Trophoblast cell (in vitro differentiated cells and primary cell): ENCODE results near the gene RIPOR1.

Experiments used
- DNase-seq, 2 donors: peaks; one replicate each; pipeline ENCODE4 v3.0.0-alpha.2; 2016
- H2AFZ ChIP-seq: 2 replicates; pipeline ENCODE4 v1.6.1; 2013; ENCODE audit warnings: low read length, moderate library complexity, mild to moderate bottlenecking; ENCODE audit not compliant: insufficient read depth, poor library complexity
- H2AK5ac ChIP-seq: 2 replicates; pipeline ENCODE4 v1.6.1; 2013; ENCODE audit warnings: mild to moderate bottlenecking, low read length
- H2BK120ac ChIP-seq: 2 replicates; pipeline ENCODE4 v1.6.1; 2013; ENCODE audit warnings: low read length, mild to moderate bottlenecking, moderate library complexity; ENCODE audit not compliant: insufficient read depth, poor library complexity
- H2BK12ac ChIP-seq: 2 replicates; pipeline ENCODE4 v1.6.1; 2013; ENCODE audit warnings: mild to moderate bottlenecking, low read length, moderate library complexity
- H2BK5ac ChIP-seq: 2 replicates; pipeline ENCODE4 v1.6.1; 2013; ENCODE audit warnings: low read length, low read depth, moderate library complexity, mild to moderate bottlenecking; ENCODE audit not compliant: poor library complexity
- H3K14ac ChIP-seq: 2 replicates; pipeline ENCODE4 v1.6.1; 2013; ENCODE audit warnings: mild to moderate bottlenecking, low read length
- H3K18ac ChIP-seq: 2 replicates; pipeline ENCODE4 v1.6.1; 2013; ENCODE audit warnings: mild to moderate bottlenecking, low read length
- H3K23ac ChIP-seq: 2 replicates; pipeline ENCODE4 v1.6.1; 2013; ENCODE audit warnings: low read length
- H3K27ac ChIP-seq: 2 replicates; pipeline ENCODE4 v1.5.1; 2013; ENCODE audit warnings: low read depth, mild to moderate bottlenecking, inconsistent platforms, low read length, moderate library complexity
- H3K27me3 ChIP-seq: 2 replicates; pipeline ENCODE4 v1.6.1; 2013; ENCODE audit warnings: inconsistent platforms, mild to moderate bottlenecking, low read length, moderate library complexity; ENCODE audit not compliant: insufficient read depth
- H3K36me3 ChIP-seq, 2 experiments: 1 replicate in 1 of 2; 2 replicates in 1 of 2; pipeline ENCODE4 v1.6.1; 2013; ENCODE audit warnings: low read length in 2 of 2, mild to moderate bottlenecking in 2 of 2, moderate library complexity in 1 of 2; ENCODE audit not compliant: insufficient read depth in 2 of 2, control insufficient read depth in 1 of 2
- H3K4ac ChIP-seq: 2 replicates; pipeline ENCODE4 v1.6.1; 2013; ENCODE audit warnings: low read depth, mild to moderate bottlenecking, low read length, moderate library complexity
- H3K4me1 ChIP-seq, 2 experiments: 1 replicate in 1 of 2; 2 replicates in 1 of 2; pipeline ENCODE4 v1.6.1; 2013; ENCODE audit warnings: low read length in 2 of 2, mild to moderate bottlenecking in 2 of 2, moderate library complexity in 1 of 2; ENCODE audit not compliant: insufficient read depth in 2 of 2, control insufficient read depth in 1 of 2
- H3K4me2 ChIP-seq: 2 replicates; pipeline ENCODE4 v1.6.1; 2013; ENCODE audit warnings: inconsistent platforms, mild to moderate bottlenecking, low read length, moderate library complexity
- H3K4me3 ChIP-seq: 2 replicates; pipeline ENCODE4 v1.5.1; 2013; ENCODE audit warnings: mild to moderate bottlenecking, low read depth, low read length, inconsistent platforms
- H3K79me1 ChIP-seq: one replicate; pipeline ENCODE4 v1.6.1; 2013; ENCODE audit warnings: low read length
- H3K79me2 ChIP-seq: 2 replicates; pipeline ENCODE4 v1.6.1; 2013; ENCODE audit warnings: low read length, mild to moderate bottlenecking; ENCODE audit not compliant: control insufficient read depth, insufficient read depth, poor library complexity
- H3K9ac ChIP-seq: 2 replicates; pipeline ENCODE4 v1.6.1; 2013; ENCODE audit warnings: mild to moderate bottlenecking, low read length
- H3K9me3 ChIP-seq: 2 replicates; pipeline ENCODE4 v1.6.1; 2013; ENCODE audit warnings: low read depth, mild to moderate bottlenecking, control low read depth, inconsistent platforms, low read length; ENCODE audit not compliant: insufficient read depth
- H4K12ac ChIP-seq: 2 replicates; pipeline ENCODE4 v1.6.1; 2013; ENCODE audit warnings: low read depth, mild to moderate bottlenecking, low read length, moderate library complexity
- H4K8ac ChIP-seq: 2 replicates; pipeline ENCODE4 v1.6.1; 2013; ENCODE audit warnings: low read depth, mild to moderate bottlenecking, low read length, moderate library complexity
- H4K91ac ChIP-seq: one replicate; pipeline ENCODE4 v1.6.1; 2013; ENCODE audit warnings: low read depth, mild to moderate bottlenecking, low read length, moderate library complexity
- WGBS: extraction: QIAGEN DNeasy Blood & Tissue Kit; methylation state at CpG from one replicate; pipeline ENCODE4 v1.1.7; 2013; ENCODE audit warnings: missing lambda C conversion rate; ENCODE audit not compliant: insufficient read length, insufficient coverage; ENCODE audit errors: extremely low coverage; 5-methylcytosine and 5-hydroxymethylcytosine counted together

The RIPOR1 gene

DNA sequence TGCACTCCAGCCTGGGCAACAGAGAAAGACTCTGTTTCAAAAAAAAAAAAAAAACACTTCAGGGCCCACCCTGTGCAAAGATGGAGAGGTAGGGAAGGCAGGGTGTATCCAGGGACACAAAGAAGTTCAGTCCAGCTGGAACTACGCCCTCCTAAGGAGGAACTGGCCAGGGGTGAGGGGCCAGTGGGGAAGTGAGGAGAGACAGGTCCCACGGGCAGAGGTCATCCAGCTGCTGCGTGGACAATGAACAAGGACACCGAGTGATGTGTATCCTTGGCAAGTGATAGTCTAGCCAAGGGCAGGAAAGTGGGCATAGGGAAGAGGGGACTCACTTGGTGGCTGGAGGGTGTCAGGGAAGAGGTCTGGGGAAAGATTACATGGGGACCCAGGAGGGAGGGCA, 9.4 kb upstream of the RIPOR1 start:
- Histone ChIP-seq H3K4me1 (peaks cover 4% of the 10 kb centered on the region in 2 experiments), H2BK12ac (no peak overlapping the region), H3K4me2 (no peak overlapping the region), H4K12ac (no peak overlapping the region), H2BK120ac (no peak overlapping the region), H3K4me3 (no peak overlapping the region), H3K27ac (no peak overlapping the region), H3K27me3 (no peaks in the 10 kb centered on the region), H3K79me1 (peaks cover 2% of the 10 kb centered on the region), H2BK5ac (no peak overlapping the region), H3K36me3 (no peaks in the 10 kb centered on the region), H2AFZ (no peak overlapping the region), H3K79me2 (no peaks in the 10 kb centered on the region), H3K9ac (no peak overlapping the region), H3K18ac (no peak overlapping the region), H3K9me3 (no peaks in the 10 kb centered on the region), H3K4ac (no peak overlapping the region), H4K91ac (no peak overlapping the region), H3K23ac (no peak overlapping the region), H3K14ac (no peak overlapping the region), H4K8ac (no peak overlapping the region), H2AK5ac (no peak overlapping the region)
- no peak for DNase-seq
- no CpG with 5 or more reads among the region's 4 CpGs for WGBS

DNA sequence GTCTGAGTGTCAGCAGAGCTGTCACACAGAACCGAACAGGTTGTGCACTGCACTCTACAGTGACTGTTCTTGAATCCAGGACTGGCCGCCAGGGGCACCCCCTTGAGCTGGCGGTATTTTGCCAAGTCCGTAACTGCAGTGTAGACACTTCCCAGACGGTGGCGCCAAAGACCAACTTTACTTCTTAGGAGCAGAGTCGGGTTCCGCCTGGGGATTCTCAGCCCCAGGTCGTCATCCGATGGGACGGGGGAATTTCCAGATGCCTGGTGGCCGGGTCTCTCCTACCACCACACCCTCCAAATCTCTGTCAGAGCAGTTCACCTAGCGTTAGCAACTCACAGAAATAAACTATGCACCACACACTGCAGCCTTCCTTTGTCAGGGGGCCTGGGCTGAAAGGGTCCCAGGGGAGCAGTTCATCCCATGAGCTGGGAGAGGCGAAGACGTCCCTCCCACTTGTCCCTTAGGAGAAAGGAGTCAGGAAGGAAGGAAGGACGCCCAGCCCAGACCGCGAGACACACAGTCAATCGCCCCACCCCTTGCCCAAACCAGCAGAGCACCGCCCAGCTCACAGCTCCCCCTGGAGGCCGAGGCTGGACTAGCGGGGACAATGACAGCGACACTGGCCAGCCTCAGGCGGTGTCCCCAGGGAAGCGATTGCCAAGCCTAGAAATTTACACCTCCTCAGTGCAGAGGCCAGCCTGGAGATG, 7.4 kb upstream of the RIPOR1 start:
- H3K27me3 ChIP-seq = no peaks in the 10 kb centered on the region
- H4K12ac ChIP-seq = peak overlapping the region; percentile 54
- no peak overlapping the region for H2BK12ac ChIP-seq
- no peaks in the 10 kb centered on the region for H3K9me3 ChIP-seq
- H3K9ac ChIP-seq = peak overlapping the region; percentile 47
- no peaks in the 10 kb centered on the region for H3K36me3 ChIP-seq
- H3K23ac ChIP-seq = no peak overlapping the region
- peak; percentile 99 to 100 for DNase-seq
- no peak overlapping the region for H2AK5ac ChIP-seq
- H3K18ac ChIP-seq = peak overlapping the region; percentile 56
- peaks cover 16 to 17% of the 10 kb centered on the region in 2 experiments for H3K4me1 ChIP-seq
- peak overlapping the region; percentile 94 for H3K4me2 ChIP-seq
- H2AFZ ChIP-seq = peak overlapping the region; percentile 9
- no CpG with 5 or more reads among the region's 25 CpGs for WGBS
- peak overlapping the region; percentile 81 for H3K27ac ChIP-seq
- peak overlapping the region; percentile 41 for H2BK5ac ChIP-seq
- H3K79me1 ChIP-seq = peaks cover 2% of the 10 kb centered on the region
- peak overlapping the region; percentile 44 for H4K91ac ChIP-seq
- H4K8ac ChIP-seq = peak overlapping the region; percentile 85
- H3K4me3 ChIP-seq = peak overlapping the region; percentile 51
- H2BK120ac ChIP-seq = peak overlapping the region; percentile 45
- H3K14ac ChIP-seq = peak overlapping the region; percentile 67
- no peaks in the 10 kb centered on the region for H3K79me2 ChIP-seq
- H3K4ac ChIP-seq = no peak overlapping the region

DNA sequence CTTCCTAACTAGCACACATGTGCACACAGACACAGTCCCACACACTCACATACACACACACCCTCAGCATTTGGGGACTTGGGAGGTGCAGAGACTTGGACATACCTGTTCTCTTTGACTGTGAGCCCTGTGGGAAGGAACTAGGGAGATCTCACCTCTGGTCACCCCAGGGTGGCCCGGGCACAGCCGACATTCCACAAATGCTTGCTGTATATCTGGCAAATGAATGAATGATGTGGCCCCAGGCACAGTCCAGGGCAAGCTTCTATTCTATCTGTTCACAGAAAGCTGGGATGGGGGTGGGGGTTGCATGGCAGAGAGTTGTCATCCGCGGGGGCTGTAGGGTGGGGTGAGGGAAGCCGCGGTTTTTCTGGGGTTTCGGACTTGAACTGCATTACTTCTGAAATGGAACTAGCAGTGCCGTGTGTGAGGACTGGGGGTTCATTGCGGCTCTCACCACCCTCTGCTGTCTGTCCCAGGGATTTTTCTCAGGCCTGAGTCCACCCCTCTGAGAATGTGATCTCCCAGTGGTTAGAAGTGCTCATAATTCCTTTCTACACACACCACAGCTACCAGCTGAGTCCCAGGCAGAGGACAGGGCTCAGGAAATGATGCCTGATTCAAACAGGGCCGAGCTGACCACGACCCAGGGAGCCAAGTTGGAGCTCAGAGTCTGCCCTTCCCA, 3.3 kb upstream of the RIPOR1 start:
- H3K79me2 ChIP-seq = peaks cover 12% of the 10 kb centered on the region
- no peak overlapping the region for H3K4me3 ChIP-seq
- no peak overlapping the region for H2BK12ac ChIP-seq
- peaks cover 24% of the 10 kb centered on the region for H3K79me1 ChIP-seq
- no peak overlapping the region for H3K14ac ChIP-seq
- no peak overlapping the region for H3K4me2 ChIP-seq
- no peaks in the 10 kb centered on the region for H3K27me3 ChIP-seq
- H3K36me3 ChIP-seq = no peaks in the 10 kb centered on the region
- peak in 1 of 2 donors; percentile 47 for DNase-seq
- no peak overlapping the region for H2AFZ ChIP-seq
- H3K27ac ChIP-seq = no peak overlapping the region
- H4K12ac ChIP-seq = no peak overlapping the region
- H3K4ac ChIP-seq = no peak overlapping the region
- H3K18ac ChIP-seq = no peak overlapping the region
- no peak overlapping the region for H4K91ac ChIP-seq
- no peak overlapping the region for H2AK5ac ChIP-seq
- no peak overlapping the region for H3K9ac ChIP-seq
- no peak overlapping the region for H2BK5ac ChIP-seq
- H2BK120ac ChIP-seq = no peak overlapping the region
- no peaks in the 10 kb centered on the region for H3K9me3 ChIP-seq
- H3K4me1 ChIP-seq = peaks cover 32 to 34% of the 10 kb centered on the region in 2 experiments
- no peak overlapping the region for H4K8ac ChIP-seq
- no peak overlapping the region for H3K23ac ChIP-seq
- WGBS = no CpG with 5 or more reads among the region's 11 CpGs

DNA sequence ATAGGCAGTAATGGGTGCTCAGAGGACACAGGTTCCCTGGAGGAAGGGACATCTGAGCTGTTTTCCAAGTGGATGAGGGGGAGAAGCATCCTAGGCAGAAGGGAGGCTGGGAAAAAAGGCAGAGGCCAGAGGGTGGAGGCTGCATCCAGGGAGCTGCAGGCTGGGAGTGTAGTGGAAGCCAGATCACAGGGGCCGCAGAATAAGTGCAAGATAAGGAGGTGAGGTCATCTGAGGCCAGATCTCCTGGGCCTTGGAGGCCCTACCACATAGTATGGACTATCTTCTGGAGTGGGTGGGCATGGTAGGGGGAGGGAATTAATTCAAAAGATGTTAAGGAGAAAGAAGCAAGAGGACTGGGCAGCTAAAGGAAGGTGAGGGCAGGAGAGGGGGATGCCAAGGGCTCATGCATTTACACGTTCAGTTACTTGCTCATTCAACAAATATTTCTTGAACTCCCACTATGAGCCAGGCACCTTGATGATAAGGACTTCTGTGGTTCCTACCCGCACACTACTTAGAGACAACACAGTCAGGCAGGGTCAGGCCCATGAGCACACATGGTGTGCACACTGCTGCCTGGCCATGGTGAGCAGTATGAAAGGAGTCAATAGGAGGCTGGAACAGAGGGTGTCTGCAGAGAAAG, 2.4 kb upstream of the RIPOR1 start:
- Histone ChIP-seq H3K4me2 (no peak overlapping the region), H3K79me2 (peaks cover 12% of the 10 kb centered on the region), H3K9ac (no peak overlapping the region), H4K8ac (no peak overlapping the region), H3K14ac (no peak overlapping the region), H4K91ac (no peak overlapping the region), H2BK5ac (no peak overlapping the region), H2AK5ac (no peak overlapping the region), H2BK12ac (no peak overlapping the region), H3K9me3 (no peaks in the 10 kb centered on the region), H3K27ac (no peak overlapping the region), H2AFZ (no peak overlapping the region), H3K4me3 (no peak overlapping the region), H3K23ac (no peak overlapping the region), H3K36me3 (no peaks in the 10 kb centered on the region), H3K4me1 (peaks cover 36 to 39% of the 10 kb centered on the region in 2 experiments), H4K12ac (no peak overlapping the region), H2BK120ac (no peak overlapping the region), H3K18ac (no peak overlapping the region), H3K79me1 (peaks cover 25% of the 10 kb centered on the region), H3K27me3 (no peaks in the 10 kb centered on the region), H3K4ac (no peak overlapping the region)
- peak; percentile 92 to 94 for DNase-seq
- no CpG with 5 or more reads among the region's 3 CpGs for WGBS
